ENCODE data around the gene PRDX3.
"Not testable (repeated sequence)": the region's sequence is repeated elsewhere in the genome, so short reads cannot be mapped to it uniquely, and the experiment has no call there.

DNA sequence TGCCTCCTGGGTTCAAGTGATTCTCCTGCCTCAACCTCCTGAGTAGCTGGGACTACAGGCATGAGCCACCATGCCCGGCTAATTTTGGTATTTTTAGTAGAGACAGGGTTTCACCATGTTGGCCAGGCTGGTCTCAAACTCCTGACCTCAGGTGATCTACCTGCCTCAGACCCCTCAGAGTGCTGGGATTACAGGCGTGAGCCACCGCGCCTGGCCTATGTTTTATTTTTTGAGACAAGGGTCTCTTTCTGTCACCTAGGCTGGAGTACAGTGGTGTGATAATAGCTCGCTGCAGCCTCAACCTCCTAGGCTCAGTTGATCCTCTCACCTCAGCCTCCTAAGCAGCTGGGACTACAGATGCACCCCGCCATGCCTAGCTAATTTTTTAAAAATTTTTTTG, 27.0 kb downstream of the PRDX3 start:
- TF ChIP-seq, protein P1, sequence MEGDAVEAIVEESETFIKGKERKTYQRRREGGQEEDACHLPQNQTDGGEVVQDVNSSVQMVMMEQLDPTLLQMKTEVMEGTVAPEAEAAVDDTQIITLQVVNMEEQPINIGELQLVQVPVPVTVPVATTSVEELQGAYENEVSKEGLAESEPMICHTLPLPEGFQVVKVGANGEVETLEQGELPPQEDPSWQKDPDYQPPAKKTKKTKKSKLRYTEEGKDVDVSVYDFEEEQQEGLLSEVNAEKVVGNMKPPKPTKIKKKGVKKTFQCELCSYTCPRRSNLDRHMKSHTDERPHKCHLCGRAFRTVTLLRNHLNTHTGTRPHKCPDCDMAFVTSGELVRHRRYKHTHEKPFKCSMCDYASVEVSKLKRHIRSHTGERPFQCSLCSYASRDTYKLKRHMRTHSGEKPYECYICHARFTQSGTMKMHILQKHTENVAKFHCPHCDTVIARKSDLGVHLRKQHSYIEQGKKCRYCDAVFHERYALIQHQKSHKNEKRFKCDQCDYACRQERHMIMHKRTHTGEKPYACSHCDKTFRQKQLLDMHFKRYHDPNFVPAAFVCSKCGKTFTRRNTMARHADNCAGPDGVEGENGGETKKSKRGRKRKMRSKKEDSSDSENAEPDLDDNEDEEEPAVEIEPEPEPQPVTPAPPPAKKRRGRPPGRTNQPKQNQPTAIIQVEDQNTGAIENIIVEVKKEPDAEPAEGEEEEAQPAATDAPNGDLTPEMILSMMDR (IDR thresholded peaks at IDR 0.05; ENCODE audit: low read length): not testable (repeated sequence)
- TF ChIP-seq EZH2phosphoT487 (IDR thresholded peaks at IDR 0.05; ENCODE audit: low read length); EZH2 (optimal IDR thresholded peaks at IDR 0.05; ENCODE audit: low read depth, low read length): not testable (repeated sequence)

All from MM.1S (cell line).